ENCODE results near the gene HMOX2. TPM values are rescaled to one million over a fixed set of nuclear protein-coding genes. Genes with fewer than 3 reads are reported as not detected.

HMOX2 gene
- total and polyA plus RNA-seq, 11 donors, result 60.6 to 250 (median 117) TPM

DNA sequence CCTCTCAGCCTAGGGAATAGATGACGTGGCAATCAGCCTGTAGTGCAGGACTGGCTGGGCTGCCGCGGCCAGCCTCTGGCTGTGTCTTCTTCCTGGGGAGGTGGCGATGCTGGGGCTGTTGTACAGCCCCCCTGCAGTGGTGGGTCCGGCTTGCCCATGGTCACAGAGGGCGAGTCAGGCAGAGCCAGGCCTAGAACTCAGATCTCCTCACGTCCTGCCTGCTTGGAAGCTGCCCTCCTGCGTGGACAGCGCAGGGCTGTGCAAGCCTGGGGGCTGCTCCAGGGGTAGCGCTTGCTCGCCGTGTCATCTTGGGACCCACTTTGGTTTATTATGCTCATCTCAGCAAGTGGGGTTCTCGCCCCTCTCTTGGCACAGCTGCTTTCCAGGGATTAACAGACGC lies 21.1 kb upstream of the HMOX2 start:
- Histone ChIP-seq H3K4me1 (peaks cover 0 to 13% (median 0%) of the 10 kb centered on the region in 12 donors), H3K36me3 (peaks cover 0 to 99% (median 78%) of the 10 kb centered on the region in 9 donors)
- intact Hi-C loops (cut with DNase I), result no loop called here

DNA sequence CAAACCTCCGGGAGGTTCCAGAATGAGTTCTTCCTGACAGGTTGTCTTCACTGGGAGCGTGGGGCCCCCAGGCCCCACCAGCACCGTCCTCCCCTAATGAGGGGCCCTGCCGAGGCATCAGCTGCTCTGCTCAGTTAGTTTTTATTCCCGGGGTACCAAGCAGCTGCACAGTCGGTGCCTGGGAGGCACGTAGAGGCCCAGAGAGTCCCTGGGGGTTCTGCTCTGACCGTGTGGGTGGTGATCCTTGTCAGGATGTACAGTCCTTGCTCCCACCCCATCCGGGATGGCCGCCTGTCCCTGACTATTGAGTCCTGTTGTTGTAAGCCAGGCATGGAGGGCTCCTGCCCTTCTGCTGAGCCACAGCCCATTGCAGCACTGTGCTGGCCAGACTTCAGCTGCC lies 20.2 kb upstream of the HMOX2 start:
- no peaks in the 10 kb centered on the region for H3K9me3 ChIP-seq
- no peak for DNase-seq
- no peak overlapping the region for H3K27ac ChIP-seq
- H3K36me3 ChIP-seq, result peaks cover 0 to 99% (median 71%) of the 10 kb centered on the region in 9 donors
- intact Hi-C loops (cut with DNase I), result no loop called here
- TF ChIP-seq POLR2A (IDR thresholded peaks at IDR 0.05), result no peak
- TF ChIP-seq, protein P1, sequence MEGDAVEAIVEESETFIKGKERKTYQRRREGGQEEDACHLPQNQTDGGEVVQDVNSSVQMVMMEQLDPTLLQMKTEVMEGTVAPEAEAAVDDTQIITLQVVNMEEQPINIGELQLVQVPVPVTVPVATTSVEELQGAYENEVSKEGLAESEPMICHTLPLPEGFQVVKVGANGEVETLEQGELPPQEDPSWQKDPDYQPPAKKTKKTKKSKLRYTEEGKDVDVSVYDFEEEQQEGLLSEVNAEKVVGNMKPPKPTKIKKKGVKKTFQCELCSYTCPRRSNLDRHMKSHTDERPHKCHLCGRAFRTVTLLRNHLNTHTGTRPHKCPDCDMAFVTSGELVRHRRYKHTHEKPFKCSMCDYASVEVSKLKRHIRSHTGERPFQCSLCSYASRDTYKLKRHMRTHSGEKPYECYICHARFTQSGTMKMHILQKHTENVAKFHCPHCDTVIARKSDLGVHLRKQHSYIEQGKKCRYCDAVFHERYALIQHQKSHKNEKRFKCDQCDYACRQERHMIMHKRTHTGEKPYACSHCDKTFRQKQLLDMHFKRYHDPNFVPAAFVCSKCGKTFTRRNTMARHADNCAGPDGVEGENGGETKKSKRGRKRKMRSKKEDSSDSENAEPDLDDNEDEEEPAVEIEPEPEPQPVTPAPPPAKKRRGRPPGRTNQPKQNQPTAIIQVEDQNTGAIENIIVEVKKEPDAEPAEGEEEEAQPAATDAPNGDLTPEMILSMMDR (IDR thresholded peaks at IDR 0.05), result no peak
- peaks cover 0 to 13% (median 0%) of the 10 kb centered on the region in 12 donors for H3K4me1 ChIP-seq
- no peak for ATAC-seq
- H3K4me3 ChIP-seq, result no peak overlapping the region
- 73 to 89% (median 83%) methylated on average over 5 to 10 of the region's 10 CpGs for WGBS, 4 donors
- H3K27me3 ChIP-seq, result no peaks in the 10 kb centered on the region

More for the DNA sequence above, 21.1 kb upstream of the HMOX2 start:
- TF ChIP-seq, protein P1 (IDR thresholded peaks at IDR 0.05), result no peak
- no peak for TF ChIP-seq POLR2A (IDR thresholded peaks at IDR 0.05)
- Histone ChIP-seq H3K27ac (no peak overlapping the region), H3K9me3 (no peaks in the 10 kb centered on the region), H3K27me3 (no peaks in the 10 kb centered on the region), H3K4me3 (no peak overlapping the region)
- 86 to 94% (median 92%) methylated on average over 6 to 14 of the region's 14 CpGs for whole genome bisulfite sequencing, 4 donors
- ATAC-seq, result no peak
- no peak for DNase-seq

DNA sequence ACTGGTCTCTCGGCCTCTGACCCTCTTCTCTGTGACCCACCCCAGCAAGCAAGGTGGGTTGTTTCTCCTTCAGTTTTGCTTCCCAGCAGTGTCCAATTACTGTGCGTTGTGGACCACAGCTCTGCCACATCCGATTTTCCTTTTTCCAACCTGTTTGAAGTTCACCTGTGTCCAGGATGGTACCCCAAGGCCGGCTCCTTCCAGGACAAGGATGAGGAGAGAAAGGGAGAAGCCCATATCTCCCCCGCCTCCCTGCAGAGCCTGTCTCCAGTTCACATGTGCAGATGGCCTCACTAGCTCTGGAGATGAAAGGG lies 15.3 kb upstream of the HMOX2 start:
- intact Hi-C loops (cut with DNase I), result no loop called here
- TF ChIP-seq, protein P1 (IDR thresholded peaks at IDR 0.05), result no peak
- no peak for TF ChIP-seq POLR2A (IDR thresholded peaks at IDR 0.05)
- peaks cover 0 to 82% (median 56%) of the 10 kb centered on the region in 9 donors for H3K36me3 ChIP-seq
- no peaks in the 10 kb centered on the region for H3K9me3 ChIP-seq
- WGBS, 4 donors, result 85 to 93% (median 90%) methylated on average over 5 of the region's 5 CpGs
- H3K27me3 ChIP-seq, result no peaks in the 10 kb centered on the region
- no peak overlapping the region for H3K27ac ChIP-seq
- peaks cover 0 to 20% (median 0%) of the 10 kb centered on the region in 12 donors for H3K4me1 ChIP-seq
- DNase-seq, result no peak
- no peak for ATAC-seq
- H3K4me3 ChIP-seq, result no peak overlapping the region

DNA sequence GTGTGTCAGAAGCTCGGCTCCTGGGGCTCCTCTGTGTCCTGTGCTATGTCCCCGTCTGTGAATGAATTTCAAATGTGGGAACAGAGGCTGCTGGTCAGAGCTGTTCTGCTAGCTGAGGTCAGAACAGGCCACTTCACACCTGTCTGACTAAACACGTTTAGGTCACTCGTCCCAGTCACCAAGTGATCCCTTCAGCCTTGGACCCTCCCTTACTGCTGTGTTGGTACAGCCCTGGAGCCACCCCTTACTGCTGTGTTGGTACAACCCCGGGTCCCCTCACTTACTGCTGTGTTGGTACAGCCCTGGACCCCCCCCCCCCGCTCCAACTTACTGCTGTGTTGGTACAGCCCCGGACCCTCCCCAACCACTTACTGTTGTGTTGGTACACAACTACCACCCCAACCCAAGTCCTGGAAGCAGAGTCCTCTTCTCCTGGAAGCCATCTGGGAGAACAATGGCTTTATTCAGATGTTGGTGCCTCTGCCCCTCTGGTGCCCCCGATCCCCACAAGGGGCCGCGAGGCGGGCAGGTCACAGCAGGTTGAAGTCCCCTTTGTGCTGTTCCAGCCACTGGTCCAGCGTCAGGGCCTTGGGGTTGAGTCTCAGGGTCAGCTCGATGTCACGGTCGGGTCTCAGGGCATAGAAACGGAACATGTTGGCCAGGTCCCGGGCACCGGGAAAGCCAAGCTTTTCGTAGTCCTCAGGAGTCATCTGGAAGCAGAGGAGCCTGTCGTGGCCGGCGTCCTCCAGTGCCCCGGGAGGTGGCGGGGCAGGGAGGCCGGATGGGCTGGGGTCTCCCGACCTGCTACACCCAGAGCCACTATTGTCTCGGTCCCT lies 14.7 kb upstream of the HMOX2 start:
- no peak overlapping the region for H3K4me3 ChIP-seq
- WGBS, 4 donors, result 81 to 87% (median 85%) methylated on average over 17 to 27 of the region's 27 CpGs
- no peak for DNase-seq
- H3K27me3 ChIP-seq, result no peaks in the 10 kb centered on the region
- TF ChIP-seq POLR2A (IDR thresholded peaks at IDR 0.05), result no peak
- TF ChIP-seq, protein P1 (IDR thresholded peaks at IDR 0.05), result no peak
- H3K4me1 ChIP-seq, result peaks cover 0 to 21% (median 1%) of the 10 kb centered on the region in 12 donors
- H3K27ac ChIP-seq, result no peak overlapping the region
- ATAC-seq, result no peak
- peaks cover 0 to 82% (median 52%) of the 10 kb centered on the region in 9 donors for H3K36me3 ChIP-seq
- intact Hi-C loops (cut with DNase I), result no loop called here
- no peaks in the 10 kb centered on the region for H3K9me3 ChIP-seq

Measured in heart left ventricle (tissue), 16 donors.